Testis (tissue), 2 donors: ENCODE data around the gene LRRK1.

Source experiments
- POLR2A ChIP-seq: fragments of 450-650 bp; IDR thresholded peaks from one replicate; pipeline ENCODE4 v1.6.1; 2017; ENCODE audit warnings: antibody characterized with exemption, mild to moderate bottlenecking, moderate library complexity
- TF ChIP-seq, protein P1 (sequence below), 3 experiments: fragments of 450-650 bp in 2 of 3; fragments of 200-600 bp in 1 of 3; sonication (generic) in 1 of 3; IDR thresholded peaks; one replicate each; pipeline ENCODE4 v1.5.1; 2016 to 2019; ENCODE audit warnings: antibody characterized with exemption in 3 of 3, mild to moderate bottlenecking in 2 of 3, moderate library complexity in 1 of 3

DNA sequence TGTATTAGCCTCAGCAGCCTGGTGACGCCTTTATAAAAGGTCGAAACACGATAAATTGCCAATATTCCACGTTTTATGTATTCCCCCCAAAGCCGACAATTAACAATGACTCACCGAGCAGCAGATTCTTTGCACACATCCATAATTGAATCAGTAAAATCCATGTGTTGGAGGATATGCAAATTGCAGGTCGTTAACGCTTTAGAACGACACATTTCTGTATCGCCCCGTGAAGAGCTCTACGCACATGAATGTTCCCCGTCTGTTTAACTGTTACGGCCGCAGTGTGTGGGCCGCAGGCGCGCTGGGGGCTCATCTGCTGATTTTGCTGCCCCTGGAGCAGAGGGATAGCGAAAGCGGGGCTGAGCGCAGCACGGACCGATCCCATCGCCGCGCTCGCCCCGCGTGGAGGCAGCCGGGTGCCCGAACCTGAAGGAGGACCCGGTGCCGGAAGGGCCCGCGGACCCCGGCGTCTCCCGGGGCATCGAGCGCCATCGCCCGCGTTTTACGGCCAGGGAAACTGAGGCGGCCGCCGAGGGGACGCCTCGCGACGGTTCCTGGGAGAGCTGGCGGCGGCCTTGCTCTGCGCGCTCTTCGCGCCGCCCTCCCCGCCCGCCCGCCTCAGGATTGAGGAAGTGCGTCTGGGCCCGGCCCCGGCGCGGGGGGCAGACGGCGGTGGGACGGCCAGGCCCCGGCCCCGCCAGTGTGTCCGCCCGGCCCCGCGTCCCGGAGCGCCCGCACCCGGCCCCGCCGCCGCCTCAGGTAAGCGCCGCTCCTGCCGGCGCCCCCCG lies at the start of gene LRRK1:
- TF ChIP-seq, protein P1, sequence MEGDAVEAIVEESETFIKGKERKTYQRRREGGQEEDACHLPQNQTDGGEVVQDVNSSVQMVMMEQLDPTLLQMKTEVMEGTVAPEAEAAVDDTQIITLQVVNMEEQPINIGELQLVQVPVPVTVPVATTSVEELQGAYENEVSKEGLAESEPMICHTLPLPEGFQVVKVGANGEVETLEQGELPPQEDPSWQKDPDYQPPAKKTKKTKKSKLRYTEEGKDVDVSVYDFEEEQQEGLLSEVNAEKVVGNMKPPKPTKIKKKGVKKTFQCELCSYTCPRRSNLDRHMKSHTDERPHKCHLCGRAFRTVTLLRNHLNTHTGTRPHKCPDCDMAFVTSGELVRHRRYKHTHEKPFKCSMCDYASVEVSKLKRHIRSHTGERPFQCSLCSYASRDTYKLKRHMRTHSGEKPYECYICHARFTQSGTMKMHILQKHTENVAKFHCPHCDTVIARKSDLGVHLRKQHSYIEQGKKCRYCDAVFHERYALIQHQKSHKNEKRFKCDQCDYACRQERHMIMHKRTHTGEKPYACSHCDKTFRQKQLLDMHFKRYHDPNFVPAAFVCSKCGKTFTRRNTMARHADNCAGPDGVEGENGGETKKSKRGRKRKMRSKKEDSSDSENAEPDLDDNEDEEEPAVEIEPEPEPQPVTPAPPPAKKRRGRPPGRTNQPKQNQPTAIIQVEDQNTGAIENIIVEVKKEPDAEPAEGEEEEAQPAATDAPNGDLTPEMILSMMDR (IDR thresholded peaks at IDR 0.05), result no peak
- TF ChIP-seq POLR2A, result no peak
